A549 (cell line): ENCODE measurements around the gene MYCBP.

ENCODE experiments used
- CEBPB ChIP-seq, 2 experiments: fragments of >200 bp in 1 of 2; sonication (Bioruptor Twin) in 1 of 2; formaldehyde crosslinking in 1 of 2; IDR thresholded peaks; 2 replicates each; pipeline ENCODE4 v1.6.1; 2012 to 2016
- EP300 ChIP-seq, 2 experiments: fragments of >200 bp; sonication (Bioruptor Twin); formaldehyde crosslinking; IDR thresholded peaks; 2 replicates in 1 of 2; 3 replicates in 1 of 2; pipeline ENCODE4 v1.6.1; 2016 to 2017
- ESRRA ChIP-seq: fragments of 150-350 bp; IDR thresholded peaks from 2 replicates; pipeline ENCODE4 v1.6.1; 2014; ENCODE audit warnings: mild to moderate bottlenecking, low read length, borderline replicate concordance
- MAX ChIP-seq: IDR thresholded peaks from 2 replicates; pipeline ENCODE4 v1.6.1; 2012
- NFE2L2 ChIP-seq: fragments of 150-350 bp; conservative IDR thresholded peaks from 2 replicates; pipeline ENCODE4 v1.6.1; 2014; ENCODE audit warnings: low read length
- NR3C1 ChIP-seq: fragments of >200 bp; sonication (Bioruptor Twin); formaldehyde crosslinking; IDR thresholded peaks from 3 replicates; pipeline ENCODE4 v1.6.1; 2017
- PBX3 ChIP-seq: IDR thresholded peaks from 2 replicates; pipeline ENCODE4 v1.6.1; 2012
- POLR2A ChIP-seq: IDR thresholded peaks from 2 replicates; pipeline ENCODE4 v1.6.1; 2012; ENCODE audit warnings: mild to moderate bottlenecking, low read length
- RARB ChIP-seq: fragments of 250-450 bp; sonication (Bioruptor Pico); IDR thresholded peaks from 2 replicates; pipeline ENCODE4 v1.8.0; 2021; ENCODE audit warnings: mild to moderate bottlenecking, moderate library complexity
- REST ChIP-seq: fragments of 200-600 bp; sonication (generic); IDR thresholded peaks from 2 replicates; pipeline ENCODE4 v1.6.1; 2016; ENCODE audit warnings: antibody characterized with exemption, mild to moderate bottlenecking, moderate library complexity
- SMC3 ChIP-seq: fragments of >200 bp; sonication (Bioruptor Twin); formaldehyde crosslinking; IDR thresholded peaks from 3 replicates; pipeline ENCODE4 v1.6.1; 2018; ENCODE audit warnings: inconsistent platforms
- USF2 ChIP-seq: fragments of 450-650 bp; IDR thresholded peaks from 2 replicates; pipeline ENCODE4 v1.6.1; 2014; ENCODE audit warnings: antibody characterized with exemption
- ZFP36 ChIP-seq: fragments of 450-650 bp; IDR thresholded peaks from 2 replicates; pipeline ENCODE4 v1.6.1; 2014; ENCODE audit warnings: borderline replicate concordance; ENCODE audit not compliant: partially characterized antibody
- TF ChIP-seq, protein P1 (sequence below): fragments of >200 bp; sonication (Bioruptor Twin); formaldehyde crosslinking; IDR thresholded peaks from 3 replicates; pipeline ENCODE4 v1.5.1; 2016

DNA sequence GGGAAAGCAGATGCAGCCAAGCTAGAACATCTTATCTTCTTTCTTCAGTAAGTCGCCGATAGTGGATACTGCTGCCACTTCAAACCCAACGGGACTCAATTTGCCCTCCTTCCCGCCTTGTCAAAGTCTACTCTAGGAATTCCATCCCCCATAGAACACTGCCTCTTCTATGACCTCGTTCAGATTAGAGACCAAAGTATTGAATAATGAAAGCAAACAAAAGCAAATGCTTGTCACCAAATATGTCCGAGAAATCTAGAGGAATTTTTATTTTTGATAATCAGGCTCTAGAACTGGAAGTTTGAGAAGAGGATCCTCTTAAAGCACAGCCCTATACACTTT lies 12.7 kb downstream of the MYCBP start:
- TF ChIP-seq POLR2A = no peak
- TF ChIP-seq, protein P1, sequence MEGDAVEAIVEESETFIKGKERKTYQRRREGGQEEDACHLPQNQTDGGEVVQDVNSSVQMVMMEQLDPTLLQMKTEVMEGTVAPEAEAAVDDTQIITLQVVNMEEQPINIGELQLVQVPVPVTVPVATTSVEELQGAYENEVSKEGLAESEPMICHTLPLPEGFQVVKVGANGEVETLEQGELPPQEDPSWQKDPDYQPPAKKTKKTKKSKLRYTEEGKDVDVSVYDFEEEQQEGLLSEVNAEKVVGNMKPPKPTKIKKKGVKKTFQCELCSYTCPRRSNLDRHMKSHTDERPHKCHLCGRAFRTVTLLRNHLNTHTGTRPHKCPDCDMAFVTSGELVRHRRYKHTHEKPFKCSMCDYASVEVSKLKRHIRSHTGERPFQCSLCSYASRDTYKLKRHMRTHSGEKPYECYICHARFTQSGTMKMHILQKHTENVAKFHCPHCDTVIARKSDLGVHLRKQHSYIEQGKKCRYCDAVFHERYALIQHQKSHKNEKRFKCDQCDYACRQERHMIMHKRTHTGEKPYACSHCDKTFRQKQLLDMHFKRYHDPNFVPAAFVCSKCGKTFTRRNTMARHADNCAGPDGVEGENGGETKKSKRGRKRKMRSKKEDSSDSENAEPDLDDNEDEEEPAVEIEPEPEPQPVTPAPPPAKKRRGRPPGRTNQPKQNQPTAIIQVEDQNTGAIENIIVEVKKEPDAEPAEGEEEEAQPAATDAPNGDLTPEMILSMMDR = no peak
- TF ChIP-seq USF2 = no peak
- TF ChIP-seq ESRRA = no peak
- TF ChIP-seq REST = no peak
- no peak for TF ChIP-seq NR3C1
- TF ChIP-seq EP300 (IDR thresholded peaks at IDR 0.05) = no peak
- TF ChIP-seq SMC3 = no peak
- TF ChIP-seq PBX3 = no peak
- no peak for TF ChIP-seq MAX
- no peak for TF ChIP-seq RARB (CRISPR knock-in tag)
- no peak for TF ChIP-seq NFE2L2
- TF ChIP-seq CEBPB (IDR thresholded peaks at IDR 0.05) = no peak
- no peak for TF ChIP-seq ZFP36
